Neutrophil (primary cell): ENCODE results near the gene RAB3B.

Source experiments
- H3K27ac ChIP-seq: fragments of 200-600 bp; sonication (generic); 2 replicates; pipeline ENCODE4 v1.5.1; 2016; ENCODE audit warnings: mild to moderate bottlenecking, moderate library complexity
- H3K27me3 ChIP-seq: fragments of 200-600 bp; sonication (generic); 2 replicates; pipeline ENCODE4 v1.6.0; 2016; ENCODE audit warnings: mild to moderate bottlenecking
- H3K36me3 ChIP-seq: fragments of 200-600 bp; sonication (generic); 2 replicates; pipeline ENCODE4 v1.5.1; 2017
- H3K4me1 ChIP-seq, 2 experiments: fragments of 200-600 bp in 1 of 2; sonication (generic) in 1 of 2; 1 replicate in 1 of 2; 2 replicates in 1 of 2; pipeline versions ENCODE4 v1.5.1 to v1.6.1; 2013 to 2016; ENCODE audit warnings: low read depth in 1 of 2, low read length in 1 of 2, mild to moderate bottlenecking in 1 of 2, moderate library complexity in 1 of 2; ENCODE audit not compliant: control insufficient read depth in 1 of 2, insufficient read depth in 1 of 2
- H3K4me3 ChIP-seq, 2 experiments: fragments of 200-600 bp in 1 of 2; sonication (generic) in 1 of 2; 1 replicate in 1 of 2; 2 replicates in 1 of 2; pipeline ENCODE4 v1.5.1; 2013 to 2016; ENCODE audit warnings: low read depth in 1 of 2, low read length in 1 of 2, mild to moderate bottlenecking in 1 of 2, moderate library complexity in 1 of 2
- H3K9me3 ChIP-seq: fragments of 200-600 bp; sonication (generic); 2 replicates; pipeline ENCODE4 v1.5.1; 2016
- CTCF ChIP-seq: fragments of 200-600 bp; sonication (generic); IDR thresholded peaks from 2 replicates; pipeline ENCODE4 v1.5.1; 2016; ENCODE audit warnings: antibody characterized with exemption

Gene RAB3B

GRCh38 chr1:51962486-51963356 is 27.8 kb downstream of the RAB3B start:
- Histone ChIP-seq H3K27ac (no peak overlapping the region), H3K4me3 (no peak overlapping the region), H3K27me3 (peaks cover 62% of the 10 kb centered on the region), H3K36me3 (no peaks in the 10 kb centered on the region), H3K9me3 (no peaks in the 10 kb centered on the region), H3K4me1 (peaks cover 0 to 4% of the 10 kb centered on the region in 2 experiments)
- TF ChIP-seq CTCF = no peak

- H3K27me3 ChIP-seq = peaks cover 64% of the 10 kb centered on the region
- no peaks in the 10 kb centered on the region for H3K9me3 ChIP-seq
- no peak overlapping the region for H3K27ac ChIP-seq
- H3K36me3 ChIP-seq = no peaks in the 10 kb centered on the region
- no peak overlapping the region for H3K4me3 ChIP-seq
- no peak for TF ChIP-seq CTCF
- H3K4me1 ChIP-seq = peaks cover 0 to 4% of the 10 kb centered on the region in 2 experiments
Observed at GRCh38 chr1:51961954-51962353, 28.5 kb downstream of the RAB3B start.

- no peak for TF ChIP-seq CTCF
- Histone ChIP-seq H3K27me3 (peaks cover 64% of the 10 kb centered on the region), H3K4me3 (no peak overlapping the region), H3K36me3 (no peaks in the 10 kb centered on the region), H3K4me1 (peaks cover 0 to 4% of the 10 kb centered on the region in 2 experiments), H3K27ac (no peak overlapping the region), H3K9me3 (no peaks in the 10 kb centered on the region)
Observed at GRCh38 chr1:51961231-51961630, 29.3 kb downstream of the RAB3B start.

- H3K4me1 ChIP-seq = peaks cover 0 to 4% of the 10 kb centered on the region in 2 experiments
- H3K9me3 ChIP-seq = no peaks in the 10 kb centered on the region
- H3K27me3 ChIP-seq = peaks cover 65% of the 10 kb centered on the region
- no peaks in the 10 kb centered on the region for H3K36me3 ChIP-seq
- no peak for TF ChIP-seq CTCF
- no peak overlapping the region for H3K4me3 ChIP-seq
- no peak overlapping the region for H3K27ac ChIP-seq
Observed at GRCh38 chr1:51960262-51960661, 30.2 kb downstream of the RAB3B start.

- no peaks in the 10 kb centered on the region for H3K9me3 ChIP-seq
- H3K27ac ChIP-seq = no peak overlapping the region
- H3K4me3 ChIP-seq = no peak overlapping the region
- peaks cover 60% of the 10 kb centered on the region for H3K27me3 ChIP-seq
- no peaks in the 10 kb centered on the region for H3K36me3 ChIP-seq
- peaks cover 0 to 4% of the 10 kb centered on the region in 2 experiments for H3K4me1 ChIP-seq
- no peak for TF ChIP-seq CTCF
Observed at GRCh38 chr1:51958824-51959223, 31.7 kb downstream of the RAB3B start.
